ENCODE measurements around the gene HOATZ.

- no peak for TF ChIP-seq CTCF (IDR thresholded peaks at IDR 0.05 in 8 of 11, conservative IDR thresholded peaks at IDR 0.05 in 3 of 11)
- TF ChIP-seq POLR2A (IDR thresholded peaks at IDR 0.05): no peak
- no peak for TF ChIP-seq POLR2AphosphoS5 (IDR thresholded peaks at IDR 0.05)
These were observed 33.9 kb downstream of the HOATZ start for GRCh38 chr11:111548525-111548924.

Measured in spleen (tissue), 7 donors.